IMR-90 (cell line): ENCODE results near the gene NELFCD. TPM values are rescaled to one million over a fixed set of nuclear protein-coding genes. Genes with fewer than 3 reads are reported as not detected.

Source experiments
- ATAC-seq: fragments of 200-7000 bp; cut with Tn5 transposase; 2 replicates; pipeline ENCODE4 v1.9.1; 2020; ENCODE audit warnings: low read depth, mild to moderate bottlenecking, moderate library complexity
- BruUV-seq: library from RNA; stranded (reverse); fragments of 400-500 nt; replicated peaks from 2 replicates; lab custom pipeline; 2021; lab: Mats Ljungman, UMichigan
- CTCF ChIA-PET: fragments of 300-600 bp; formaldehyde crosslinking; extraction: SDS; loops from one replicate; lab custom pipeline; 2021; ENCODE audit warnings: antibody characterized with exemption; lab: Yijun Ruan, JAX
- POLR2A ChIA-PET: fragments of 300-600 bp; sonication (Branson Sonifier 250); formaldehyde crosslinking; loops from one replicate; lab custom pipeline; 2022; ENCODE audit warnings: antibody characterized with exemption; ENCODE audit not compliant: unreplicated experiment; lab: Charles Lee
- DNase-seq: peaks from one replicate; pipeline ENCODE4 v3.0.0; 2013
- H2AFZ ChIP-seq: replicated peaks from 2 replicates; pipeline ENCODE3; 2013; ENCODE audit warnings: low read length, mild to moderate bottlenecking; ENCODE audit not compliant: poor library complexity
- H2AK5ac ChIP-seq: 2 replicates; pipeline ENCODE4 v1.6.1; 2013; ENCODE audit warnings: low read depth, low read length, inconsistent platforms
- H2AK9ac ChIP-seq: replicated peaks from 2 replicates; pipeline ENCODE3; 2013; ENCODE audit warnings: mild to moderate bottlenecking, low read depth, low read length, moderate library complexity; ENCODE audit not compliant: poor library complexity
- H2BK120ac ChIP-seq: 2 replicates; pipeline ENCODE4 v1.6.1; 2013; ENCODE audit warnings: low read depth, low read length, inconsistent platforms
- H2BK15ac ChIP-seq: 3 replicates; pipeline ENCODE4 v1.6.1; 2013; ENCODE audit warnings: low read depth, low read length, inconsistent platforms
- H2BK20ac ChIP-seq: 2 replicates; pipeline ENCODE4 v1.6.1; 2013; ENCODE audit warnings: low read depth, mild to moderate bottlenecking, inconsistent platforms, low read length, moderate library complexity
- H2BK5ac ChIP-seq: 2 replicates; pipeline ENCODE4 v1.6.1; 2013; ENCODE audit warnings: mild to moderate bottlenecking, low read depth, low read length, inconsistent platforms; ENCODE audit not compliant: poor library complexity, severe bottlenecking
- H3K14ac ChIP-seq: replicated peaks from 2 replicates; pipeline ENCODE4 v1.6.1; 2013; ENCODE audit warnings: low read depth, low read length, inconsistent platforms
- H3K18ac ChIP-seq: 2 replicates; pipeline ENCODE4 v1.6.1; 2013; ENCODE audit warnings: low read depth, low read length, control low read depth
- H3K23ac ChIP-seq: 2 replicates; pipeline ENCODE4 v1.6.1; 2013; ENCODE audit warnings: low read depth, low read length, inconsistent platforms
- H3K27ac ChIP-seq: 2 replicates; pipeline ENCODE4 v1.5.1; 2013; ENCODE audit warnings: mild to moderate bottlenecking, control low read depth, low read length; ENCODE audit not compliant: insufficient read depth
- H3K27me3 ChIP-seq: 2 replicates; pipeline ENCODE4 v1.6.1; 2013; ENCODE audit warnings: low read length; ENCODE audit not compliant: control insufficient read depth, insufficient read depth
- H3K36me3 ChIP-seq: 2 replicates; pipeline ENCODE4 v1.6.1; 2013; ENCODE audit warnings: low read length, mixed read lengths; ENCODE audit not compliant: control insufficient read depth, insufficient read depth
- H3K4ac ChIP-seq: 2 replicates; pipeline ENCODE4 v1.6.1; 2013; ENCODE audit warnings: low read depth, low read length, inconsistent platforms
- H3K4me1 ChIP-seq: 2 replicates; pipeline ENCODE4 v1.6.1; 2013; ENCODE audit warnings: low read length, mixed read lengths; ENCODE audit not compliant: control insufficient read depth, insufficient read depth
- H3K4me2 ChIP-seq: 2 replicates; pipeline ENCODE4 v1.6.1; 2013; ENCODE audit warnings: low read depth, mild to moderate bottlenecking, control low read depth, low read length, moderate library complexity
- H3K4me3 ChIP-seq: 2 replicates; pipeline ENCODE4 v1.5.1; 2013; ENCODE audit warnings: low read depth, mild to moderate bottlenecking, control low read depth, low read length, moderate library complexity; ENCODE audit not compliant: insufficient read depth
- H3K56ac ChIP-seq: 2 replicates; pipeline ENCODE4 v1.6.1; 2013; ENCODE audit warnings: low read length, inconsistent platforms; ENCODE audit not compliant: insufficient read depth; ENCODE audit errors: extremely low read depth
- H3K79me1 ChIP-seq, 2 experiments: 2 replicates each; pipeline ENCODE4 v1.6.1; 2013; ENCODE audit warnings: low read length in 2 of 2, inconsistent platforms in 1 of 2, low read depth in 1 of 2
- H3K9ac ChIP-seq: 2 replicates; pipeline ENCODE4 v1.6.1; 2013; ENCODE audit warnings: low read depth, low read length, control low read depth
- H3K9me1 ChIP-seq: 2 replicates; pipeline ENCODE4 v1.6.1; 2013; ENCODE audit warnings: low read length, inconsistent platforms; ENCODE audit not compliant: insufficient read depth
- H3K9me3 ChIP-seq: 2 replicates; pipeline ENCODE4 v1.6.1; 2013; ENCODE audit warnings: low read length; ENCODE audit not compliant: control insufficient read depth, insufficient read depth
- H4K20me1 ChIP-seq: 2 replicates; pipeline ENCODE4 v1.6.1; 2013; ENCODE audit warnings: low read length, inconsistent platforms; ENCODE audit not compliant: insufficient read depth
- H4K5ac ChIP-seq: 2 replicates; pipeline ENCODE4 v1.6.1; 2013; ENCODE audit warnings: mild to moderate bottlenecking, low read depth, low read length, control low read depth
- H4K8ac ChIP-seq, 2 experiments: 2 replicates each; pipeline ENCODE4 v1.6.1; 2013; ENCODE audit warnings: low read depth in 2 of 2, low read length in 2 of 2, control low read depth in 1 of 2, inconsistent platforms in 1 of 2
- H4K91ac ChIP-seq: 2 replicates; pipeline ENCODE4 v1.6.1; 2013; ENCODE audit warnings: low read depth, low read length, inconsistent platforms; ENCODE audit not compliant: insufficient read depth
- BHLHE40 ChIP-seq: fragments of 150-350 bp; IDR thresholded peaks from 2 replicates; pipeline ENCODE4 v1.6.1; 2016; ENCODE audit warnings: mild to moderate bottlenecking, low read depth, low read length
- MXI1 ChIP-seq: IDR thresholded peaks from 2 replicates; pipeline ENCODE4 v1.6.1; 2012; ENCODE audit warnings: low read depth, mild to moderate bottlenecking, low read length, moderate library complexity, borderline replicate concordance
- POLR2A ChIP-seq: IDR thresholded peaks from 2 replicates; pipeline ENCODE4 v1.6.1; 2012; ENCODE audit warnings: mild to moderate bottlenecking, low read depth, low read length
- RCOR1 ChIP-seq: IDR thresholded peaks from 2 replicates; pipeline ENCODE4 v1.6.1; 2012; ENCODE audit warnings: mild to moderate bottlenecking, low read length, improper control_type of control experiment; ENCODE audit not compliant: insufficient replicate concordance
- USF2 ChIP-seq: fragments of 150-350 bp; IDR thresholded peaks from 2 replicates; pipeline ENCODE4 v1.6.1; 2017; ENCODE audit warnings: mild to moderate bottlenecking, antibody characterized with exemption, low read length, low read depth
- WGBS, 2 experiments: methylation state at CpG; one replicate each; pipeline versions ENCODE4 v1.1.5 to v1.1.7; 2013; ENCODE audit warnings: missing lambda C conversion rate in 2 of 2; ENCODE audit not compliant: insufficient read length in 1 of 2; ENCODE audit errors: extremely low coverage in 2 of 2; 5-methylcytosine and 5-hydroxymethylcytosine counted together
- dilution Hi-C: fragments of 300-500 bp; cut with HindIII; formaldehyde crosslinking; loops from one replicate; pipeline ENCODE4 v1.14.3; 2018; ENCODE audit warnings: low sequenced_read_pairs; ENCODE audit not compliant: unreplicated experiment
- in situ Hi-C: fragments of 300-500 bp; cut with MboI; formaldehyde crosslinking; loops from 3 replicates; pipeline ENCODE4 v1.14.3; 2019; ENCODE audit warnings: low sequenced_read_pairs, inconsistent platforms, mixed read lengths
- intact Hi-C: fragments of 100-400 bp; cut with micrococcal nuclease; formaldehyde crosslinking; loops from 2 replicates; pipeline ENCODE4 v1.10.0; 2022
- polyA plus RNA-seq, 3 experiments: library from polyadenylated mRNA; depleted of rRNA; stranded (reverse); fragments of >200 nt; gene quantifications; 2 replicates each; pipeline ENCODE4 v1.2.3, GENCODE V29; 2012; ENCODE audit warnings: low replicate concordance in 1 of 3
- total RNA-seq: library from RNA; depleted of rRNA; stranded (reverse); fragments of >200 nt; gene quantifications from 2 replicates; pipeline ENCODE4 v1.2.3, GENCODE V29; 2012

The NELFCD gene
- total and polyA plus RNA-seq, 2 of the 4 experiments (the other 2 are of a cell fraction): 88.9 to 94.1 TPM

GRCh38 chr20:59035381-59035780, 54.3 kb downstream of the NELFCD start:
- H3K18ac ChIP-seq: no peak overlapping the region
- H2BK5ac ChIP-seq: no peak overlapping the region
- H3K9ac ChIP-seq: no peak overlapping the region
- ChIA-PET POLR2A (no interaction called here), CTCF (no interaction called here)
- dilution Hi-C loops: no loop called here
- H3K27me3 ChIP-seq: no peaks in the 10 kb centered on the region
- H3K4me3 ChIP-seq: no peak overlapping the region
- intact Hi-C loops: no loop called here
- no peak overlapping the region for H4K5ac ChIP-seq
- no peak overlapping the region for H2BK15ac ChIP-seq
- H2BK20ac ChIP-seq: no peak overlapping the region
- TF ChIP-seq RCOR1: no peak
- no peak for TF ChIP-seq USF2
- TF ChIP-seq BHLHE40: no peak
- no peak for TF ChIP-seq MXI1
- no peak for TF ChIP-seq POLR2A
- BruUV-seq: no TSS peak
- H3K4me2 ChIP-seq: no peak overlapping the region
- H3K36me3 ChIP-seq: peaks cover 23% of the 10 kb centered on the region
- in situ Hi-C loops: loop anchor here (25.0 kb wide), 3 partner anchors 798 to 1648 kb away; partner anchors contain the start of genes ANKRD60 and RBM38
- no peak overlapping the region for H3K23ac ChIP-seq
- H3K56ac ChIP-seq: no peak overlapping the region
- no peak overlapping the region for H2AK5ac ChIP-seq
- H3K14ac ChIP-seq: no peak overlapping the region
- DNase-seq (no peak), ATAC-seq (no peak)
- peaks cover 29 to 48% of the 10 kb centered on the region in 2 experiments for H3K79me1 ChIP-seq
- no peak overlapping the region for H3K4ac ChIP-seq
- no peak overlapping the region for H4K91ac ChIP-seq
- no peak overlapping the region for H2AK9ac ChIP-seq
- 100% methylated on average over 3 of the region's 3 CpGs; no CpG with 5 or more reads in 1 of the 2 experiments for WGBS, 2 experiments
- H2BK120ac ChIP-seq: no peak overlapping the region
- H3K27ac ChIP-seq: no peak overlapping the region
- H3K9me3 ChIP-seq: no peaks in the 10 kb centered on the region
- H4K20me1 ChIP-seq: peaks cover 17% of the 10 kb centered on the region; the same call in 1 of the 2 replicates
- peaks cover 6% of the 10 kb centered on the region for H3K4me1 ChIP-seq
- H4K8ac ChIP-seq: no peak overlapping the region
- H2AFZ ChIP-seq: no peak overlapping the region
- peaks cover 7% of the 10 kb centered on the region for H3K9me1 ChIP-seq
